ENCODE data around the gene ABCC6. TPM values are rescaled to one million over a fixed set of nuclear protein-coding genes. Genes with fewer than 3 reads are reported as not detected.

ABCC6 gene
- total RNA-seq, 1 experiment from 2014 or later: 2.7 TPM

DNA sequence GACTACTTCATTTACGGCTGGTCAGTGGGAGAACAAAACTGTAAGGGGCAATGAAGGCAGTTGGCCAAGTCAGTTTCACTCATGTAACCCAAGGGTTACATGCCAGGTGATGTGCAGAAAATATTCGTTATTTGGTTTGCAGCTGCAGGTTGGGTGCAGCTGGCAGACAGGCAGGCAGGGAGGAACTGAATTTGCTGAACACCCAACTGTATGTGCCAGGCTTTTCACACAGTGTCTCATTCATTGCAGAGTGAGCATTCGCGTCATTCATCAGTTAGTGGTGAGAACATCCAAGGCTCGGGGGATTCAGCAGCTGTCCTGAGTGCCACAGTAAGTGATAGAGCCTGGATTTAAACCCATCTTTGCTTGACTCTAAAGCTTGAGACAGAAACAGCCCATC lies 59.7 kb downstream of the ABCC6 start (continued):
- TF ChIP-seq, protein P1, sequence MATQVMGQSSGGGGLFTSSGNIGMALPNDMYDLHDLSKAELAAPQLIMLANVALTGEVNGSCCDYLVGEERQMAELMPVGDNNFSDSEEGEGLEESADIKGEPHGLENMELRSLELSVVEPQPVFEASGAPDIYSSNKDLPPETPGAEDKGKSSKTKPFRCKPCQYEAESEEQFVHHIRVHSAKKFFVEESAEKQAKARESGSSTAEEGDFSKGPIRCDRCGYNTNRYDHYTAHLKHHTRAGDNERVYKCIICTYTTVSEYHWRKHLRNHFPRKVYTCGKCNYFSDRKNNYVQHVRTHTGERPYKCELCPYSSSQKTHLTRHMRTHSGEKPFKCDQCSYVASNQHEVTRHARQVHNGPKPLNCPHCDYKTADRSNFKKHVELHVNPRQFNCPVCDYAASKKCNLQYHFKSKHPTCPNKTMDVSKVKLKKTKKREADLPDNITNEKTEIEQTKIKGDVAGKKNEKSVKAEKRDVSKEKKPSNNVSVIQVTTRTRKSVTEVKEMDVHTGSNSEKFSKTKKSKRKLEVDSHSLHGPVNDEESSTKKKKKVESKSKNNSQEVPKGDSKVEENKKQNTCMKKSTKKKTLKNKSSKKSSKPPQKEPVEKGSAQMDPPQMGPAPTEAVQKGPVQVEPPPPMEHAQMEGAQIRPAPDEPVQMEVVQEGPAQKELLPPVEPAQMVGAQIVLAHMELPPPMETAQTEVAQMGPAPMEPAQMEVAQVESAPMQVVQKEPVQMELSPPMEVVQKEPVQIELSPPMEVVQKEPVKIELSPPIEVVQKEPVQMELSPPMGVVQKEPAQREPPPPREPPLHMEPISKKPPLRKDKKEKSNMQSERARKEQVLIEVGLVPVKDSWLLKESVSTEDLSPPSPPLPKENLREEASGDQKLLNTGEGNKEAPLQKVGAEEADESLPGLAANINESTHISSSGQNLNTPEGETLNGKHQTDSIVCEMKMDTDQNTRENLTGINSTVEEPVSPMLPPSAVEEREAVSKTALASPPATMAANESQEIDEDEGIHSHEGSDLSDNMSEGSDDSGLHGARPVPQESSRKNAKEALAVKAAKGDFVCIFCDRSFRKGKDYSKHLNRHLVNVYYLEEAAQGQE (IDR thresholded peaks at IDR 0.05; ENCODE audit: low read depth): no peak
- TF ChIP-seq, protein P2, sequence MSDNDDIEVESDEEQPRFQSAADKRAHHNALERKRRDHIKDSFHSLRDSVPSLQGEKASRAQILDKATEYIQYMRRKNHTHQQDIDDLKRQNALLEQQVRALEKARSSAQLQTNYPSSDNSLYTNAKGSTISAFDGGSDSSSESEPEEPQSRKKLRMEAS (IDR thresholded peaks at IDR 0.05): no peak
- TF ChIP-seq RAD21 (IDR thresholded peaks at IDR 0.05; ENCODE audit: low read depth) (no peak), ZNF274 (IDR thresholded peaks at IDR 0.05; ENCODE audit: low read depth, low read length) (no peak), SP1 (IDR thresholded peaks at IDR 0.05; ENCODE audit: low read depth) (no peak), TCF7L2 (IDR thresholded peaks at IDR 0.05; ENCODE audit: borderline replicate concordance, extremely low read depth, insufficient read depth, insufficient read length) (no peak), POLR2AphosphoS5 (IDR thresholded peaks at IDR 0.05; ENCODE audit: low read depth, low read length) (no peak)

DNA sequence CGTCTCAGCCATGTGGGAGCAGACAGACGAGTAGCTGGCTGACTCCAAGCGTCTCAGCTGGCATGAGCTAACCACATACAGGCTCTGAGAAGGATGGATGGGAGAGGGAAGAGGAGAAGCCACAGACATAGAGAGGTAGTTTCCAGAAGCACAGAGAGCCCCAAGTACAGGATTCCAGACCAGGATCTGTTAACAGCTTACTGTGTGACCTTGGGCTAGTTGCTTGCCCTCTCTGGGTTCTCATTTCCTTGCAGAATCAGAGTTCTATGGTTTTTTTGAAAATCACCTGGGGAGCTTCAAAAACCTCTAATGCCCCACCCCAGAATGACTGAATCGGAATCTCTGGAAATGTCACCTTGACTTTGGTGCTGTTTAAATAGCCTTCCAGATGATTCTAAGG lies 60.2 kb downstream of the ABCC6 start:
- Histone ChIP-seq H3K36me3 (ENCODE audit: control insufficient read depth in 1 of 2, insufficient read depth in 2 of 2, low read length in 2 of 2) (no peaks in the 10 kb centered on the region), H3K9me3 (ENCODE audit: control insufficient read depth in 1 of 2, insufficient read depth in 1 of 2, low read depth in 1 of 2, low read length in 2 of 2) (no peaks in the 10 kb centered on the region), H3K27me3 (ENCODE audit: insufficient read depth, low read length) (no peaks in the 10 kb centered on the region), H4K20me1 (ENCODE audit: insufficient read depth) (no peaks in the 10 kb centered on the region), H3K4me3 (replicated peaks in 1 of 2; ENCODE audit: low read depth in 1 of 2, low read length in 2 of 2) (no peak overlapping the region), H3K4me1 (ENCODE audit: control insufficient read depth in 1 of 2, insufficient read depth in 2 of 2, low read length in 2 of 2) (no peaks in the 10 kb centered on the region), H3K4me2 (ENCODE audit: low read length) (no peak overlapping the region), H2AFZ (ENCODE audit: low read depth, low read length, poor library complexity, severe bottlenecking) (no peak overlapping the region), H3K79me2 (ENCODE audit: insufficient read depth, low read length) (no peaks in the 10 kb centered on the region), H3K9ac (ENCODE audit: low read length) (no peak overlapping the region), H3K9me2 (ENCODE audit: insufficient read depth) (no peaks in the 10 kb centered on the region), H3K27ac (ENCODE audit: low read depth, low read length) (no peak overlapping the region)
- no peak for DNase-seq (ENCODE audit: low read depth, low spot score)
- TF ChIP-seq, protein P3, sequence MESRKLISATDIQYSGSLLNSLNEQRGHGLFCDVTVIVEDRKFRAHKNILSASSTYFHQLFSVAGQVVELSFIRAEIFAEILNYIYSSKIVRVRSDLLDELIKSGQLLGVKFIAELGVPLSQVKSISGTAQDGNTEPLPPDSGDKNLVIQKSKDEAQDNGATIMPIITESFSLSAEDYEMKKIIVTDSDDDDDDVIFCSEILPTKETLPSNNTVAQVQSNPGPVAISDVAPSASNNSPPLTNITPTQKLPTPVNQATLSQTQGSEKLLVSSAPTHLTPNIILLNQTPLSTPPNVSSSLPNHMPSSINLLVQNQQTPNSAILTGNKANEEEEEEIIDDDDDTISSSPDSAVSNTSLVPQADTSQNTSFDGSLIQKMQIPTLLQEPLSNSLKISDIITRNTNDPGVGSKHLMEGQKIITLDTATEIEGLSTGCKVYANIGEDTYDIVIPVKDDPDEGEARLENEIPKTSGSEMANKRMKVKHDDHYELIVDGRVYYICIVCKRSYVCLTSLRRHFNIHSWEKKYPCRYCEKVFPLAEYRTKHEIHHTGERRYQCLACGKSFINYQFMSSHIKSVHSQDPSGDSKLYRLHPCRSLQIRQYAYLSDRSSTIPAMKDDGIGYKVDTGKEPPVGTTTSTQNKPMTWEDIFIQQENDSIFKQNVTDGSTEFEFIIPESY (IDR thresholded peaks at IDR 0.05; ENCODE audit: extremely low read depth, insufficient replicate concordance, low read length): no peak
- TF ChIP-seq ZNF274 (IDR thresholded peaks at IDR 0.05; ENCODE audit: low read depth, low read length) (no peak), EGR1 (IDR thresholded peaks at IDR 0.05; ENCODE audit: low read depth) (no peak), CBX3 (IDR thresholded peaks at IDR 0.05; ENCODE audit: low read depth) (no peak), POLR2A (IDR thresholded peaks at IDR 0.05; ENCODE audit: borderline replicate concordance, extremely low read depth, insufficient read depth, insufficient read length) (no peak), POLR2AphosphoS5 (IDR thresholded peaks at IDR 0.05; ENCODE audit: low read depth, low read length) (no peak), CEBPB (IDR thresholded peaks at IDR 0.05; ENCODE audit: low read depth) (no peak), SRF (IDR thresholded peaks at IDR 0.05; ENCODE audit: low read depth) (no peak), SIN3A (IDR thresholded peaks at IDR 0.05; ENCODE audit: low read depth) (no peak), JUND (IDR thresholded peaks at IDR 0.05) (no peak), TCF7L2 (IDR thresholded peaks at IDR 0.05; ENCODE audit: borderline replicate concordance, extremely low read depth, insufficient read depth, insufficient read length) (no peak), EZH2phosphoT487 (IDR thresholded peaks at IDR 0.05; ENCODE audit: borderline replicate concordance) (no peak), YY1 (IDR thresholded peaks at IDR 0.05; ENCODE audit: extremely low read depth, insufficient replicate concordance, low read depth, low read length) (no peak)
- TF ChIP-seq, protein P4, sequence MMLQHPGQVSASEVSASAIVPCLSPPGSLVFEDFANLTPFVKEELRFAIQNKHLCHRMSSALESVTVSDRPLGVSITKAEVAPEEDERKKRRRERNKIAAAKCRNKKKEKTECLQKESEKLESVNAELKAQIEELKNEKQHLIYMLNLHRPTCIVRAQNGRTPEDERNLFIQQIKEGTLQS (IDR thresholded peaks at IDR 0.05): no peak
- TF ChIP-seq, protein P2 (IDR thresholded peaks at IDR 0.05): no peak
- CTCF ChIA-PET: no interaction called here
- POLR2A ChIA-PET: no interaction called here
- intact Hi-C loops (cut with micrococcal nuclease): no loop called here
- BruUV-seq (replicated peaks): no TSS peak
- RAD21 ChIA-PET (ENCODE audit: low non-redundant PET in 1 of 2, low total read pairs in 2 of 2, uncharacterized antibody in 2 of 2, unreplicated experiment in 2 of 2): no interaction called here
- no peak for ATAC-seq

Data from HCT116 (cell line).